ENCODE measurements around the gene LILRA1. TPM values are rescaled to one million over a fixed set of nuclear protein-coding genes. Genes with fewer than 3 reads are reported as not detected.

LILRA1 gene
- total and polyA plus RNA-seq, 2 donors from 2014 or later = 0.43 to 2.2 TPM

DNA sequence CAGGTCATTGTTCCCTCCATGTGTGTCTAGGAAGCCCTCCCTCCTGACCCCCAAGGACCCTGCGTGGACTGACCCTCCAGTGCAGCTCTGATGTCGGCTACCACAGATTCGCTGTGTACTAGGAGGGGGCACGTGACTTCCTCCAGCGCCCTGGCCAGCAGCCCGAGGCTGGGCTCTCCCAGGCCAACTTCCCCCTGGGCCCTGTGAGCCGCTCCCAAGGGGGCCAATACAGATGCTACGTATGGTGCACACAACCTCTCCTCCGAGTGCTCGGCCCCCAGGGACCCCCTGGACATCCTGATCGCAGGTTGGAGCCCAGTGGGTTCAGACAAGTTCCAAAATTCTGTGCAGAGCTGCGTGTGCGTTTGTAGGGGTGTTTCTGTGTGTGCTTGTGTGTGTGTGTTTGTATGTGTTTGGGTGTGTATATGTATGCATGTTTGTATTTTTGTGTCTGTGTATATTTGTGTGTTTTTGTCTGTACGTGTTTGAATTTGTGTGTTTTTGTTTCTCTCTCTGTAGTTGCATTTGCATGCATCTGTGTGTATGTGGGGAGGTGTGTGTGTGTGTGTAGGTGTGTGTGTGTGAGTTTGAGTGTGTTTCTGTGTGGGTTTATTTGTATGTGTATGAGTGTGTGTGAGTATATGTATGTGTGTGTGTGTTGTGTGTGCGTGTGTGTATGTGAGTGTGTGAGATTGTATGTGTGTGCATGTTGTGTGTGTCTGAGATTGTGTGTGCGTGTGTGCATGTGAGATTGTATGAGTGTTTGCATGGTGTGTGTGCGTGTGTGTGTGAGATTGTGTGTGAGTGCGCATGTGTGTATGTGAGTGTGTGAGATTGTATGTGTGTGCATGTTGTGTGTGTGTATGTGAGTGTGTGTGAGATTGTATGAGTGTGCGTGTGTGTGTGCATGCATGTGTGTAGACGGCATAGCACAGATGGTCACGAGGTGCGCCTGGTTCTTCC lies 41.2 kb upstream of the LILRA1 start:
- DNase-seq = no peak
- Histone ChIP-seq H3K9ac (ENCODE audit: low read length in 3 of 3) (no peak overlapping the region), H3K27me3 (ENCODE audit: control insufficient read depth, insufficient read depth, low read length) (no peaks in the 10 kb centered on the region), H3K36me3 (ENCODE audit: control insufficient read depth in 2 of 3, insufficient read depth in 3 of 3, low read length in 3 of 3) (no peaks in the 10 kb centered on the region), H3K4me3 (ENCODE audit: low read length in 3 of 3) (no peak overlapping the region), H3K4me1 (ENCODE audit: control insufficient read depth in 2 of 3, insufficient read depth in 2 of 3, low read depth in 1 of 3, low read length in 3 of 3) (no peaks in the 10 kb centered on the region), H3K9me3 (ENCODE audit: control insufficient read depth in 2 of 3, insufficient read depth in 1 of 3, low read length in 3 of 3) (no peaks in the 10 kb centered on the region), H3K27ac (ENCODE audit: low read depth in 2 of 2, low read length in 2 of 2) (no peak overlapping the region)
- no peak for FAIRE-seq
- TF ChIP-seq CTCF (IDR thresholded peaks at IDR 0.05; ENCODE audit: borderline replicate concordance, extremely low read depth, insufficient read depth) = no peak
- intact Hi-C loops (cut with DNase I) = no loop called here

DNA sequence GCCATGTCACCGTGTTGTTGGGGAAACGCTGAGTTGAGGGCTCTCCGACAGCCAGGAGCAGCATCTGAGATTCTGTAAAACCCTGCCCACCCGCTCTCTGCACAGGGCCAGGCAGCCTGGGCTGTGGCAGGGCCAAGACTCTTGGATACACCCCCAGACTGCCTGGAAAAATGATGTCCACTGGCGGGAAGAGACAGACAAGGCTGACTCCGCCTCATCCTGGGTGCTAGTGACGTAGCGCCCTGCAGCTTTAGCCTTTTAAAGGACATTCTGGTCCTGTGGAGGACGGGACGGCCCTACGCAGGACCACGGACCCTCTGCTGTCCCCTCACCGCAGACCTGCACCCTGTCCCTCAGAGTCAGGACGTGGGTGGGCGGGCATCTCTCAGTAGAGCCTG lies 40.5 kb upstream of the LILRA1 start:
- Histone ChIP-seq H3K4me1 (ENCODE audit: control insufficient read depth in 2 of 3, insufficient read depth in 2 of 3, low read depth in 1 of 3, low read length in 3 of 3) (no peaks in the 10 kb centered on the region), H3K36me3 (ENCODE audit: control insufficient read depth in 2 of 3, insufficient read depth in 3 of 3, low read length in 3 of 3) (no peaks in the 10 kb centered on the region), H3K27me3 (ENCODE audit: control insufficient read depth, insufficient read depth, low read length) (no peaks in the 10 kb centered on the region), H3K9ac (ENCODE audit: low read length in 3 of 3) (no peak overlapping the region), H3K4me3 (ENCODE audit: low read length in 3 of 3) (no peak overlapping the region), H3K27ac (ENCODE audit: low read depth in 2 of 2, low read length in 2 of 2) (no peak overlapping the region), H3K9me3 (ENCODE audit: control insufficient read depth in 2 of 3, insufficient read depth in 1 of 3, low read length in 3 of 3) (no peaks in the 10 kb centered on the region)
- intact Hi-C loops (cut with DNase I) = no loop called here
- no peak for DNase-seq
- FAIRE-seq = no peak
- TF ChIP-seq CTCF (IDR thresholded peaks at IDR 0.05; ENCODE audit: borderline replicate concordance, extremely low read depth, insufficient read depth) = no peak

DNA sequence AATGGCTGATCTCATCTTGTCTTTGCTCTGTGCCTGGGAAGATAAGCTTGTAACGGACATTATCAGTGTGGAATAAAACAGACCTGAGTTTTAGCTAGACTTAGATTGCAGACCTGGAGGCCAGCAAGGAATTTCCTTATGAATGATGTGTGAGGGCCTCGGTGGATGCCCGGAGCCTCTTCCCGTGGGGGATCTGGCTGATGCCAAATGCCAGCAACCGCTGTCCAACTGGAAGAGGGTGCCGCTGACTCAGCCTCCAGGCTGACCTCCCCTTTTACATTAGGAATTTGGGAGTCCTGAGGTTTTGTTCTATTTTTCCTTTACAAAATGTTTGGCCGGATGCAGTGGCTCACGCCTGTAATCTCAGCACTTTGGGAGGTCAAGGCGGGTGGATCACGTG lies 39.4 kb upstream of the LILRA1 start:
- H3K4me1 ChIP-seq (ENCODE audit: control insufficient read depth in 2 of 3, insufficient read depth in 2 of 3, low read depth in 1 of 3, low read length in 3 of 3) = no peaks in the 10 kb centered on the region

More for the DNA sequence above, 39.4 kb upstream of the LILRA1 start:
- no peak overlapping the region for H3K4me3 ChIP-seq (ENCODE audit: low read length in 3 of 3)
- no peaks in the 10 kb centered on the region for H3K36me3 ChIP-seq (ENCODE audit: control insufficient read depth in 2 of 3, insufficient read depth in 3 of 3, low read length in 3 of 3)
- FAIRE-seq = no peak
- no peaks in the 10 kb centered on the region for H3K9me3 ChIP-seq (ENCODE audit: control insufficient read depth in 2 of 3, insufficient read depth in 1 of 3, low read length in 3 of 3)
- H3K27me3 ChIP-seq (ENCODE audit: control insufficient read depth, insufficient read depth, low read length) = no peaks in the 10 kb centered on the region
- TF ChIP-seq CTCF (IDR thresholded peaks at IDR 0.05; ENCODE audit: borderline replicate concordance, extremely low read depth, insufficient read depth) = no peak
- H3K9ac ChIP-seq (ENCODE audit: low read length in 3 of 3) = no peak overlapping the region
- no peak for DNase-seq
- no peak overlapping the region for H3K27ac ChIP-seq (ENCODE audit: low read depth in 2 of 2, low read length in 2 of 2)
- intact Hi-C loops (cut with DNase I) = no loop called here

Measured in kidney (tissue), 14 donors.